Measurements from ENCODE around the gene THSD7A.

DNA sequence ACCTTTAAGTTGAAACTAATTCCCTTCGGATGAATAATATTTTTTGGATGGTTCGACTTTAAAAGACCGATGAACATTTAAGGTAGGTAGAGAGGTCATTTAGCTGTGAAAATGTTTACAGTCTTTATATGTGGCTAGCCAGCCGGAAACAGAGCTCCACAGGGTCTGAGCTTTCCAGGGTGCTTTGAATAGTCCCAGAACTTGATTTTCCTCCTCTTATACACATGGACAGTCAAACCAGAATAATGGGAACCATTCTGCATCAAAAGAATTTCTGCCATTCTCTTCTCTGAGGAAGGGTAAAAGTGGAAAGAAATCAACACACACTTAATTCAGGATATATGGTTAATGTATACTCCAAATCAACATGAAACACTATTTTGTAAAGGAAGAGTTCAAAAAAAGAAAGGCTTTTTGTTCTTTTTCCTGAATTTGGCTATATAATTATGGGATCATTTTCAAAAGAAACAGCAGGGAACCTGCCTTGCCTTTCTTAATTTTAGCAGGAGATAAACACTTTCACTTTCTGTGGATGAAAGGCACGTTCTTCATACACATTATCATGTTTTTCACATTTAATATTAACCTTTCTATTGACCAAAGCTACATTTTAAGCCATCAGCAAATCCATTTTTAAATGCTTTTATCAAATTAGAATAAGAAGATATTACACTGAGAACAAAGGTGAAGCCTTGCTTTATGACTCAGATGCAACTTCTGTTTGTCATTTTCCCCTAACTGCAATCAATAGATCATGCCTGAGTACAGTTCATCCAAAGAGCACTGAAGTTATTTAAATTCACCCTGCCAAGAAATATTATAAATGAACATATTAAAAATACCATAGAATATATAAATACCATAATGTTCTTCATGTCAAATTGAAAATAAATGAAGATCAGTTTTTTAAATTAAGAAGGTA, 307.3 kb downstream of the THSD7A start:
- TF ChIP-seq YY1 (IDR thresholded peaks at IDR 0.05; ENCODE audit: low read depth, low read length) (no peak), ZNF274 (IDR thresholded peaks at IDR 0.05; ENCODE audit: borderline replicate concordance, extremely low read depth, low read length) (no peak), FOSL1 (IDR thresholded peaks at IDR 0.05; ENCODE audit: insufficient read depth, low read depth, low read length) (no peak), EZH2 (IDR thresholded peaks at IDR 0.05; ENCODE audit: low read depth, low read length, severe bottlenecking) (no peak), JUND (IDR thresholded peaks at IDR 0.05; ENCODE audit: low read length) (no peak), TAF1 (IDR thresholded peaks at IDR 0.05; ENCODE audit: low read depth, low read length) (no peak), RAD21 (IDR thresholded peaks at IDR 0.05 in 1 of 2, conservative IDR thresholded peaks at IDR 0.05 in 1 of 2; ENCODE audit: low read depth in 2 of 2, low read length in 2 of 2) (no peak), POLR2A (IDR thresholded peaks at IDR 0.05; ENCODE audit: control extremely low read depth in 1 of 2, low read depth in 2 of 2, low read length in 2 of 2) (no peak), SP1 (IDR thresholded peaks at IDR 0.05; ENCODE audit: low read depth, low read length) (no peak), EGR1 (IDR thresholded peaks at IDR 0.05; ENCODE audit: borderline replicate concordance, low read depth, low read length) (no peak)
- TF ChIP-seq, protein P1, sequence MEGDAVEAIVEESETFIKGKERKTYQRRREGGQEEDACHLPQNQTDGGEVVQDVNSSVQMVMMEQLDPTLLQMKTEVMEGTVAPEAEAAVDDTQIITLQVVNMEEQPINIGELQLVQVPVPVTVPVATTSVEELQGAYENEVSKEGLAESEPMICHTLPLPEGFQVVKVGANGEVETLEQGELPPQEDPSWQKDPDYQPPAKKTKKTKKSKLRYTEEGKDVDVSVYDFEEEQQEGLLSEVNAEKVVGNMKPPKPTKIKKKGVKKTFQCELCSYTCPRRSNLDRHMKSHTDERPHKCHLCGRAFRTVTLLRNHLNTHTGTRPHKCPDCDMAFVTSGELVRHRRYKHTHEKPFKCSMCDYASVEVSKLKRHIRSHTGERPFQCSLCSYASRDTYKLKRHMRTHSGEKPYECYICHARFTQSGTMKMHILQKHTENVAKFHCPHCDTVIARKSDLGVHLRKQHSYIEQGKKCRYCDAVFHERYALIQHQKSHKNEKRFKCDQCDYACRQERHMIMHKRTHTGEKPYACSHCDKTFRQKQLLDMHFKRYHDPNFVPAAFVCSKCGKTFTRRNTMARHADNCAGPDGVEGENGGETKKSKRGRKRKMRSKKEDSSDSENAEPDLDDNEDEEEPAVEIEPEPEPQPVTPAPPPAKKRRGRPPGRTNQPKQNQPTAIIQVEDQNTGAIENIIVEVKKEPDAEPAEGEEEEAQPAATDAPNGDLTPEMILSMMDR (IDR thresholded peaks at IDR 0.05; ENCODE audit: control extremely low read depth in 1 of 3, insufficient read depth in 1 of 3, low read depth in 1 of 3, low read length in 3 of 3), result no peak

All from H1 (cell line).